ENCODE measurements around the gene ACBD6. TPM values are rescaled to one million over a fixed set of nuclear protein-coding genes. Genes with fewer than 3 reads are reported as not detected.

ACBD6 gene
- total and polyA plus RNA-seq, 12 donors = 16.2 to 30.0 (median 21.0) TPM

DNA sequence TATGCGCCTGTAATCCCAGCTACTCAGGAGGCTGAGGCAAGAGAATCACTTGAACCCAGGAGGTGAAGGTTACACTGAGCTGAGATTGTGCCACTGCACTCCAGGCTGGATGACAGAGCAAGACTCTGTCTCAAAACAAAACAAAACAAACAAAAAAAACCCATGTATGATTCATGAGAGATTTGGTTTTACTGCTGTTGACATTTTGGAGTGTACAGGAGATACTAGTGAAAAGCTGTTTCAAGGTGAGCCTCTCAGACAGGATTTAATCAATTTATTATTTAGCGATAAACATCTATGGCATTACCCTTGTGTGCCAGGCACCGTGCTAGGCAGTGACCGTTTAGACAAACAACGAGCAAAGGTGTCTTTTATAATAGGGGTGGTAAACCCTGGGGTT, 255.8 kb downstream of the ACBD6 start:
- Histone ChIP-seq H3K27ac (no peak overlapping the region), H3K4me1 (no peaks in the 10 kb centered on the region), H3K27me3 (peaks cover 0 to 60% (median 41%) of the 10 kb centered on the region in 7 donors), H3K4me3 (no peak overlapping the region), H3K9me3 (no peaks in the 10 kb centered on the region), H3K36me3 (no peaks in the 10 kb centered on the region)
- TF ChIP-seq, protein P1, sequence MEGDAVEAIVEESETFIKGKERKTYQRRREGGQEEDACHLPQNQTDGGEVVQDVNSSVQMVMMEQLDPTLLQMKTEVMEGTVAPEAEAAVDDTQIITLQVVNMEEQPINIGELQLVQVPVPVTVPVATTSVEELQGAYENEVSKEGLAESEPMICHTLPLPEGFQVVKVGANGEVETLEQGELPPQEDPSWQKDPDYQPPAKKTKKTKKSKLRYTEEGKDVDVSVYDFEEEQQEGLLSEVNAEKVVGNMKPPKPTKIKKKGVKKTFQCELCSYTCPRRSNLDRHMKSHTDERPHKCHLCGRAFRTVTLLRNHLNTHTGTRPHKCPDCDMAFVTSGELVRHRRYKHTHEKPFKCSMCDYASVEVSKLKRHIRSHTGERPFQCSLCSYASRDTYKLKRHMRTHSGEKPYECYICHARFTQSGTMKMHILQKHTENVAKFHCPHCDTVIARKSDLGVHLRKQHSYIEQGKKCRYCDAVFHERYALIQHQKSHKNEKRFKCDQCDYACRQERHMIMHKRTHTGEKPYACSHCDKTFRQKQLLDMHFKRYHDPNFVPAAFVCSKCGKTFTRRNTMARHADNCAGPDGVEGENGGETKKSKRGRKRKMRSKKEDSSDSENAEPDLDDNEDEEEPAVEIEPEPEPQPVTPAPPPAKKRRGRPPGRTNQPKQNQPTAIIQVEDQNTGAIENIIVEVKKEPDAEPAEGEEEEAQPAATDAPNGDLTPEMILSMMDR (IDR thresholded peaks at IDR 0.05) = no peak
- ATAC-seq = no peak
- 94% methylated on average over 5 of the region's 5 CpGs for WGBS, 2 donors
- DNase-seq = no peak
- intact Hi-C loops (cut with DNase I) = loop anchor here in 1 of 10 donors (5.0 kb wide), 1 partner anchor 171 kb away; no protein-coding TSS in a partner anchor

DNA sequence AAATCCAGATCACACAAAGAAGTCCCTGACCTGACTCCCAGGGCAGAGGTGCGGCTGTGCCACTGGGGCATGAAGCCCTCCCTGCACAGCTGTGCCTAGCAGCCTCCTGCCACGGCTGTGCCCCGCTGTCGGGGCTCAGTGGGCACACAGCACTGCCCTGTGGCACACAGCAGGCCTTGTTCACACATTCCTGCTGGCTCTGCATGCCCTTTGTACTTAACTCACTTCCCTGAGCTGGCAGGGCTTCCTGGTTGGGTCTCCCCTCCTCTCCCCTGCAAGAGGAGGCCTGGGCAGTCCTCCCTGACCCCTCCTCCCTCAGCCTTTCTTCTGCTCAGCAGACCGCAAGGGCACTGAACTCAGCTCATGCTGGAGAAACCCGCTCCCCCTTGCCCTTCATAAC, 257.5 kb downstream of the ACBD6 start:
- Histone ChIP-seq H3K27me3 (peaks cover 0 to 77% (median 54%) of the 10 kb centered on the region in 7 donors), H3K4me3 (no peak overlapping the region), H3K9me3 (no peaks in the 10 kb centered on the region), H3K4me1 (no peaks in the 10 kb centered on the region), H3K27ac (no peak overlapping the region), H3K36me3 (no peaks in the 10 kb centered on the region)
- TF ChIP-seq, protein P1 (IDR thresholded peaks at IDR 0.05) = no peak
- DNase-seq (no peak), ATAC-seq (no peak)
- intact Hi-C loops (cut with DNase I) = loop anchor here in 1 of 10 donors (5.0 kb wide), 1 partner anchor 172 kb away; no protein-coding TSS in a partner anchor
- 80 to 81% methylated on average over 6 of the region's 6 CpGs for WGBS, 2 donors

DNA sequence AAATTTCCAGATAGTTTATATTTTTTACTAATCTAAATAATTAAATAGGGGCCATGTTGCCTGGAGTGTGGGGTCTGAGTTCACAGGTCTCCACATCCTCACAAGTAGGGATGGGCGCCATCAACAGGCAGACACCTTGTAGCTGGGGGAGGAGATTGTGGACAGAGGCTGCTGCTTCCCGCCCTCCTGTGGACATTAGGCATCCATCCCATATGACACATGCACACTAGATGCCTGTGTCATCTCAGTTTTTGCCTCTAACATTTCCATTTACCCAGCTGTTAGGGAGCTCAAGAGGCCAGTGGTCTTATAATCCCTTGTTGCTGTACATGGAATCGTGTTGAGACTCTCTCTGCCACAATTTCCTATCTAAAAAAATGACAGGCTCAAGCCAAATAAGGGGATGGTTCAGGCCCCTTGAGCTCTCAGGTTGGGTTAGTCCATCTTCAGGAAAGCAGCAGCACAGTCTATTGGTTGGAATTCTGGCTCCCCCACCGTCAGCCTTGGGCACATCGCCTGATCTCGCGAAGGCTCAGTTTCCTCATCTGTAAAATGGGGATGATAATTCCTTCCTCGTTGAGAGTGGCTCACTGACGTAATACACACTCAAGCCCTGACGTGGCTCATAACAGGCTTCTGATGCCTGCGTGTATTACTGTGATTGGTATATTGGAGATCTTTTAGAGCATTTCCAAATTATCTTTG, 258.7 kb downstream of the ACBD6 start:
- no peaks in the 10 kb centered on the region for H3K4me1 ChIP-seq
- no peaks in the 10 kb centered on the region for H3K36me3 ChIP-seq
- ATAC-seq (no peak), DNase-seq (no peak)
- no peak overlapping the region for H3K27ac ChIP-seq
- 83 to 84% methylated on average over 11 of the region's 11 CpGs for WGBS, 2 donors
- no peaks in the 10 kb centered on the region for H3K9me3 ChIP-seq
- intact Hi-C loops (cut with DNase I) = no loop called here
- no peak overlapping the region for H3K4me3 ChIP-seq
- TF ChIP-seq, protein P1 (IDR thresholded peaks at IDR 0.05) = no peak
- H3K27me3 ChIP-seq = peaks cover 0 to 81% (median 63%) of the 10 kb centered on the region in 7 donors

DNA sequence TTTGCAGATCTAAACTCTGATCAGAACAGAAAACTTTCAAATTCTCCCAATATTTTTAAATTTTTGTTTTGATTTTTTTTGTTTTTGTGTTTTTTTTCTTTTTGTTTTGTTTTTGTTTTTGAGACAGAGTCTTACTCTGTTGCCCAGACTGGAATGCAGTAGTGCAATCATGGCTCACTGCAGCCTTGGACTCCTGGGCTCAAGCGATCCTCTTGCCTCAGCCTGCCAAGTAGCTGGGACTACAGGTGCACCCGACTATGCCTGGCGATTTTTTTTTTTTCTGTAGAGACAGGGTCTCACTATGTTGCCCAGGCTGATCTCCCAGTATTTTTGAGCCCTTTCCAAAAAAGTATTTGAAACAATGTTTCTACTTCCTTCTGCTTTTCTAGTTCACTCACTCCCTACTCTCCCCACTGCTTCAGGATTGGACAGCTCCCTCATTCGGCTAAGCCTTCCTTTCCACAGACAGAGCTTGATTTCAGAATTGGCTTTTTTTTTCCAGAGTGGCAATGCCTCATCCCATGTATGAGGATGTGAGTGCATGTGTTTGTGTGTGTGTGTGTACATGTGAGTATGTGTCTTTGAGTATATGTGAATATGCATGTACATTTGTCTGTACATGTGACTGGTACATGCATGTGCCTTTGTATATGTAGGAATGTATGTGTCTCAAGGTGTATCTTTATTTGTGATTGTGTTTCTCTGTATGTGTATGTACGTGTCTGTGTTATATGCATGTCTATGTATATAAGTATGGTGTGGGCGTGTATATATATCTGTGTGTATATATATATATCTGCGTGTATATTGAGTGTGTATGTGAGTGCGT, 260.4 kb downstream of the ACBD6 start:
- Histone ChIP-seq H3K27me3 (peaks cover 6 to 98% (median 81%) of the 10 kb centered on the region in 7 donors), H3K9me3 (no peaks in the 10 kb centered on the region), H3K4me1 (no peaks in the 10 kb centered on the region), H3K36me3 (no peaks in the 10 kb centered on the region), H3K4me3 (no peak overlapping the region), H3K27ac (no peak overlapping the region)
- ATAC-seq = no peak
- TF ChIP-seq, protein P1 (IDR thresholded peaks at IDR 0.05) = no peak
- no peak for DNase-seq
- WGBS, 2 donors = 72 to 77% methylated on average over 8 of the region's 8 CpGs
- intact Hi-C loops (cut with DNase I) = no loop called here
